Glomerular endothelial cell (primary cell): Measurements from ENCODE around the gene TMEM52. TPM values are rescaled to one million over a fixed set of nuclear protein-coding genes. Genes with fewer than 3 reads are reported as not detected.

Source experiments
- DNase-seq: peaks from one replicate; pipeline ENCODE4 v3.0.0-alpha.2; 2011; ENCODE audit warnings: low read depth, low spot score; ENCODE audit errors: extremely low read depth
- total RNA-seq: library from RNA; depleted of rRNA; stranded (reverse); fragments of >200 nt; gene quantifications from 2 replicates; pipeline ENCODE4 v1.2.3, GENCODE V29; 2015

Gene TMEM52
- total RNA-seq, 1 donor from 2014 or later, result 0.18 TPM

DNA sequence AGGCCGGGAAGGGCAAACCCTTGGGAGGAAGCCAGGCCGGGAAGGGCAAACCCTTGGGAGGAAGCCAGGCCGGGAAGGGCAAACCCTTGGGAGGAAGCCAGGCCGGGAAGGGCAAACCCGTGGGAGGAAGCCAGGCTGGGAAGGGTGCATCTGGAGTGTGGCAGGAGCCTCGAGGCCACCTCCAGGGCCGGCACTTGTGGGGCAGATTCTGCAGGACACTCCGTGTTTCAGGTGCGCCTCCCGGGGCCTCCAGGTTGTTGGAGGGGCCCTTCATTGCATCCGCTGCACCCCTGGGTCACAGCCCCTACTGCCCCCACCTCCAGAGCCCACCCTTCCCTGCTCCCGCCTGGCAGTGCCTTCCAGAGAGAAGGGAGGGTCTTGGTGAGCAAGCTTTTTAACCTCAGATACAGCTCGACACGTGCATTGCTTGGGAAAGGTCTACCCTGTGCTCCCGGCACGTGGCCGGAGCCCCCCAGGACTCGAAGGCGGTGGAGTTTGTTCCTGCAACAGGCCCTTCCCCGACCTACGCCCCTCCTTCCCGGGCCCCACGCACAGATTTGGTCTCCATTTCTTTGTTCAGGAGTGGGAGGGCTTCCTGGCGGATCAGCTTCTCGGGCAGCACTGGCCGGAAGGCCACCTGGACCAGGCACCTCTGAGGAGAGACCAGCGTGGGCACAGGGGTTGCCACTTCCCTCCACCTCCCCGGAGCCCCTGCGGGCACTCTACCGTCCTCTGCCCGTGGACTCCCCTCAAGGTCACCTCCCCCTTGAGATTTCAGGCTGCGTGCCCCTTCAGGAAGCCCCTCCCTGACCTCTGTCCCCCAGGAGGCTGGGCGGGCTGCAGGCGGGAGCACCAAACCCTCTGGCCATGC lies 9.4 kb upstream of the TMEM52 start:
- no peak for DNase-seq

DNA sequence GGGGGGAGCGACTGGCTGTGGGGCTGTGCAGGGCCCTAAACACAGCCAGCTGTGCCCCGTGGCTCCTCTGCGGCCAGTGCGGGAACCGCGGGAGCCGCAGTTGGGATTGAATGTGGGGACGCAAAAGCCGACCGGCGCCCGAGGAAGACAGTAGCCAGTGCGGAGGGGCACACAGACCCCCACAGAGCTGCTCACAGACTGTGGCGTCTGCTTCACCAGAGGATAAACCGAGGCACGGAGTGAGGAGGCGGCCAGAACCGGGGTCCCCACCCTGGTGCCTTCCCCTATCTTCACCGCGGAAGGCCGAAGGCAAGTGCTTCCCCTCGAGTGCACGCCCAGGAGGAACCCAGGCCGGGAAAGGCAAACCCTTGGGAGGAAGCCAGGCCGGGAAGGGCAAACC lies 8.7 kb upstream of the TMEM52 start:
- DNase-seq, result no peak

DNA sequence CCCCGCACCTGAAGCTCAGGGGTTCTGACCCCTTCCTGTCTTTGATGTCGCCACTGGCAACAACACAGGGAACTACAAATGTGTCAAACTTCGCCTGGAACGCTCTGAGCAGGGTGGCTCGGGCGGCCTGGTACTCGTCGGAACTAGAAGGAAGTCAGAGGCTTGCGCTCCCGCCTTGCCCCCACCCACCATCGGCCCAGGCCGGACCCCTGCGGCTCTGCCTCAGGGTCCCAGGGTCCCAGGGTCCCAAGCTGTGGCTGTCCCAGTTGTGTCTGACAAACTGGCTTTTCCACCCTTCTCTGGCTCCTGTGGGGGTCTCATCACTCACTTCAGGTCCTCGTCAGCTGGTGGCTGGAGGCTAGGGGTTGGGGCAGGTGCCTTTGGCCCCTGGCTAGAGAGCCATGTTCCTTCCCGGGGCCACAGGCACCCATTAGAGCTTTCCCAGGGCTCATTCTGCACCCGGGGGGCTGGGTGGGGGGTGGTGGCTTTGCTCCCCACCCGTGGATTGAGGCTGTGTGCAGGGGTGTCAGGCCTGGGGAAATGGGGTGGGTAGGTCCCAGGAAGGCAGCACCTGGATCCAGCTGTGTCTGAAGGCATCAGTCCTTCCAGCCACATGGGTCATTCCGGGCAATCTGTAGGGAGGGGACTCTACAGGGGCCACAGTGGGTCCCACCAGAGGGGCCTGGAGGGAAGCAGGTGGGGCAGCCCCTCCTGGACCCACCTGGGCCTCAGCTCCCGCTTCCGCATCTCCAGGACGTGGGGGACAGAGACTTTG lies 8.0 kb upstream of the TMEM52 start:
- DNase-seq, result no peak

DNA sequence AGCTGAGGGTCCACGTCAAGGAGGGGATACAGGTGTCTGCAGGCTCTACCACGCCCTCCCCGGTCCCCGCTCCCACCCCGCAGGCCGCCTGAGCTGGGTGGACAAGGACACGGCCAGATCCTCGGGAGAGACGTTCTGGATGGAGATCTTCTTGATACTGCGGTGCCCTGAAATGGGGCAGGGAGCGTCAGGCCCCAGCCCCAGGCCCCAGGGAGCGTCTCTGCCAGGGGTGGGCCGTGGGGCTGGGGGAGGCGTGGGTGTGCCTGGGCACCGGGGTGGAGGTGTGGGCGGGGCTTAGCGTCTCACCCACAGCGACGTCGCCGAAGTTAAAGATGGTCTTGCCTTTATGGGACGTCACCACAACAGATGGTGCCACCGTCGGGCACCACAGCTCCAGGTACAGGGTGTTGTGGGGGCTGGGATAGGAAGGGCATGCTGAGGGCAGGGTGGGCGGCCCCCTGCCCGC lies 7.3 kb upstream of the TMEM52 start:
- no peak for DNase-seq

DNA sequence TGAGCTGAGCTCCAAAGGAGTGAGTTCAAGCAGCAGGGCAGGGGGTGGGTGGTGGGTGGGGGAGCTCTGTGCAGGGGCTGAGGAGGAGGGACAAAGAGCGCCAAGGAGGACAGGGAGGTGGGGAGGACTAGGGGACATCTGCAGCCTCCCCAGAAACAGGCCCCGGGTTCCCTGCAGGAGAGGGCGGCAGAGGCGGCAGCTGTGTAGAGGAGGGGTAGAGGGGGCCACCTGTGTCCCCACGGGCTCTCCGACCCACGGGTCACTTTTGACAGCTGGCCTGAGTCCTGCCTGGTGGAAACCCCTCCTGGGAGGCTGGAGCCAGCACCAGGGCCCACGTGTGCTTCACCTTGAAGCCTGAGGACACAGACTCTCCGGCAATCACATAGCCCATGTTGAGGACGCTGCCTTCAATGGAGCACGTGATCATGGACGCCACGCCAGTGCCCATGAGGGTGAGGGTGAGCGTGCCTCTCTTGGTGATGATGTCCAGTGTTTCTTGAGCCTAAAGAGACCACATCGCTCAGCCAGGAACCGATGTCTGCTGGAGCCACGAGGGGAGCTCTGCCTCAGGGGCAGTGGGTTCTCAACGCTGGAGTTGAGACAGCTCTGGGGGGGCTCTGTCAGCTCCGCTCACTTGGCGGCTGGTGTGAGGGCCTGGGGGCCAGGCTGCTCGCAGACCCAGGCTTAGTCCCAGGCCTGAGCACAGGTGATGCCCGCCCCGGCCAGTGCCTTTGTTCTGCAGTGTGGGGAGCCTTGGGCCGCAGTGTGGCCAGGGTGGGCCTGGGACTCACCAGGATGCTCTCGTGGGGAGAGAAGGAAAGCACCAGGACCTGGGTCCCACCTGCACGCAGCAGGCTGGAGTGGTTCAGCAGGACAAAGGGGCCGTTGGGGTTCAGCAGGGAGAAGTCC lies 6.6 kb upstream of the TMEM52 start:
- no peak for DNase-seq

DNA sequence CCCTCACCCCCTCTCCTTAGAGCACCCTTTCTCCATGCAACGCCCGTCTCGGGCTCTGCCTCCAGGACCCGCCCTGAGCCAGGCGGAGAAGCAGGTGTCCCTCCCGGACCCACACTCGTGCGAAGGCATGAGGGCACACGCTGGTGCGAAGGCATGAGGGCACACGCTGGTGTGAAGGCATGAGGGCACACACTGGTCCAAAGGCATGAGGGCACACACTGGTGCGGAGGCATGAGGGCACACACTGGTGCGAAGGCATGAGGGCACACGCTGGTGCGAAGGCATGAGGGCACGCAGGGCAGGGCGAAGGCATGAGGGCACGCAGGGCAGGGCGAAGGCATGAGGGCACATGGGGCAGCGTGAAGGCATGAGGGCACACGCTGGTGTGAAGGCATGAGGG lies 5.8 kb upstream of the TMEM52 start:
- no peak for DNase-seq

DNA sequence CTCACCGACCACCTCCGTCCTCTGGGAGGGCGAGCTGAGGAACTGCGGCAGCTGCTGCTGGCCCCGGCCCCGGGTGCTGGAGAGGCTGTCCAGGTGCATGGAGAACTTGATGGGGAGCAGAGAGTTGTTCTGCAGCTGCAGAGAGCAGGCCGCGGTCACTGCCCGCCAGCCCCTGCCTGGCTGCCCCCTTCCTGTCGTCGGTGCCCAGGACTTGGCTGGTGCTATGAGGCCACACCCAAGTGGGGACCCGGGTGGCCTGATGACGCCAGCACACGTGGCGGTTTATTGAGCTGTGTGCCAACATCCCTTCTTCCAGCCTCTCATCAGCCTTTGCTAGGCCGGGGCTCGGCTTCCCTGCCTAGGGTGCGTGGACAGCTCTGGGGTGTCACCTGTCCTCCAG lies 5.3 kb upstream of the TMEM52 start:
- DNase-seq, result no peak

DNA sequence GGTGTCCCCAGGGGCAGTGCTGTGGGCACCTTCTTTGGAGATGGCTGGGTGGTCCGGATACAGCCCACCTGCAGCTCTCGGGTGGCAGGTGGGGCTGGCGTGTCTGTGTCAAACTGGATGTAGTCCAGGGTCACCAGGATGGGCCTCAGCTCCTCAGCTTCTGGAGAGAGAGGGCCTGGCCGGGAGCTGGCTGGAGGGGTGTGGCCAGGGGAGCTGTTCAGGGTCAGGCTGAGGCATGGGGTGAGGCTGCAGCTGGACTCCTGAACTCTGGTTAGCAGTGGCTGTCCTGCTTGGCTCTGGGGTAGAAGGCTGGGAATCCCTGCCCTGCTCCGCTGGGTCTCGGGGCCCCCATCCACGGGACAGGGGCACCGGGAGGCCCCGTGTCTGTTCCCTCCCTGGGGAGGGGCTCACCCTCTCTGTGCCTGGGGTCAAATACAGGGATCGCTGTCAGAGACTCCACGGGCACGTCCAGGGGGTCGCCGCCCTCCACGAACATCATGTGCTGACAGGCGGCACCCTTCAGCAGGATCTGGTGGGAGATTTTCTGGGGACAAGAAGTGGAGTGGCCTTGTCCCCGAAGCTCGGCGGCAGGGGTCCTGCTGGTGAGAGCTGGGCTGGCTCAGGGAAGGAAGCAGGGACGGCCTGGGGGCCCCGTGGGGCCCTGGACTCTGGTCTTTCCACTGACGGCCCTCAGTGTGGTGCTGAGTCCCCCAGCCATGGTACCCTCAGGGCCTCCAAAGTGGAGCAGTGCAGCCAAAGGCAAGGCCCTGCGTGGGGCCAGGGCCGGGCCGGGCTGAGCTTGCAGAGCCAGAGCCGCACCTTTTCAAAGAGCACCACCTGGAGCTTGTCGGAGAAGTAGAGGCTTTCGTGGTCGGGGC lies 4.1 kb upstream of the TMEM52 start:
- no peak for DNase-seq

DNA sequence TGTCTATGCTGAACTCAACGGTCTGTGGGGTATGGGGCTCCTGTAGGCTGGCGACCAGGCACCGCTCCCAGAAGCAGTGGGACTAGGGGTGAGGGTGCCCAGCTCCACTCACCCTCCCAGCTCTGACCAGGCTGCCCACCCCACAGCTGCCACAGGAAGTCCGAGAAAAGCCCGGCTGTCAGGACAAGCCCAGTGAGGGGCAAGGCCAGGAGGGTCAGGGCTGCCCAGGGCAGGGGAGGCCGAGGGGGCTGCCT lies 3.5 kb upstream of the TMEM52 start:
- no peak for DNase-seq

DNA sequence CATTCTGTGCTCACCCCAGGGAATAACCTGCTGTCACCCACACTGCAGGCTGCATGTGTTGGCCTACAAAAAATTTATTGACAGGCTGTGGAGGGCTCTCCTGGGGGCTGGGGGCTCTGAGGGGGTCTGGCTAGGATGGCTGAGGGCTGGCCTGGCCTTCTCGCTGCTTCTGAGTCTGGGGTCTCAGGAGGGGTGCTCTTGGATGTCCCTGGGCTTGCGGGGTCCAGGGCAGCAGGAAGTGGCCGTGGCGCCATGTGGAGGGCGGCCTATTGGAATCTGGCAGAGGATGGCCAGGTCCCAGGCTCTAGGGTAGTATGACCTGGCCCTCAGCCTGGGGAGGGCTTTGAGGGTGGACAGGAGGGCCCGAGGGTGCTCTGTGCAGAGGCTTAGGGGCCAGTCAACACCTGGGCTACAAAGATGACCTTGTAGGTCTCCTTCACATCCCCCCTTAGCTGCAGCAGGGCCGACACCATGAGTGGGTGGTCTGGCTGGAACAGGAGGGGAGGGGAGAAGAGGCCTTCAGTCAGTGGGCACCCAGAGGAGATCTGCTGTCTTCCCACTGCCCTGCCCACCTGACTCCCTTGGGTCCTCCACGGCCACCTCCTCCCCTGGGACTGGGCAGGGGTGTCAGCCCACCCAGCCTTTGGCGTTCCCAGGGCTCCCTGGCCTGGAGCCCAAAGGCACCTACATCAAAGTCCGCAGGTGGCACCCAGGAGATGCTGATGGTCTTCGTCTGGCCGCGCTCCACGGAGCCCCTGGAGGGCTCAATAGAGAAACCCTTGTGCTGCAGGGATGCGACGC lies 3.0 kb upstream of the TMEM52 start:
- no peak for DNase-seq

DNA sequence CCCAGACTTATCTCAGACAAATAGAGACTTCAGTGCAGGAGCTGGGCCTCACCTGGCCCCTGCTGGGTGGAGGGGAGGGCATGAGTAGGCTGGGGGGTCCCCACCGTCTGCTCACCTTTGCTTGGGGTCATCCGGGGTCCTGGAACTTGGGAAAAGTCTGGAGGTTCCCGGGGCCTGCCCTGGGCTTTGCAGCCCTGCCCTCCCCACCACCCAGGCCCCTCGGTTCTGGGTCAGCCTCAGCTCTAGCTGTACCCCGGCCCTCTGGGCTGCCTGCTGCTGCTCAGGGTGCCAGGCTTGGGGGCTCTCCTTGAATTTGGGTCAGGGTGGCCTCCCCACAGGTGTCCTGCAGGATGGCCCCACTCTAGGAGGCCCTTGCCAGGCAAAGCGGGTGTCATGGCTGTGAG lies 2.4 kb upstream of the TMEM52 start:
- no peak for DNase-seq

DNA sequence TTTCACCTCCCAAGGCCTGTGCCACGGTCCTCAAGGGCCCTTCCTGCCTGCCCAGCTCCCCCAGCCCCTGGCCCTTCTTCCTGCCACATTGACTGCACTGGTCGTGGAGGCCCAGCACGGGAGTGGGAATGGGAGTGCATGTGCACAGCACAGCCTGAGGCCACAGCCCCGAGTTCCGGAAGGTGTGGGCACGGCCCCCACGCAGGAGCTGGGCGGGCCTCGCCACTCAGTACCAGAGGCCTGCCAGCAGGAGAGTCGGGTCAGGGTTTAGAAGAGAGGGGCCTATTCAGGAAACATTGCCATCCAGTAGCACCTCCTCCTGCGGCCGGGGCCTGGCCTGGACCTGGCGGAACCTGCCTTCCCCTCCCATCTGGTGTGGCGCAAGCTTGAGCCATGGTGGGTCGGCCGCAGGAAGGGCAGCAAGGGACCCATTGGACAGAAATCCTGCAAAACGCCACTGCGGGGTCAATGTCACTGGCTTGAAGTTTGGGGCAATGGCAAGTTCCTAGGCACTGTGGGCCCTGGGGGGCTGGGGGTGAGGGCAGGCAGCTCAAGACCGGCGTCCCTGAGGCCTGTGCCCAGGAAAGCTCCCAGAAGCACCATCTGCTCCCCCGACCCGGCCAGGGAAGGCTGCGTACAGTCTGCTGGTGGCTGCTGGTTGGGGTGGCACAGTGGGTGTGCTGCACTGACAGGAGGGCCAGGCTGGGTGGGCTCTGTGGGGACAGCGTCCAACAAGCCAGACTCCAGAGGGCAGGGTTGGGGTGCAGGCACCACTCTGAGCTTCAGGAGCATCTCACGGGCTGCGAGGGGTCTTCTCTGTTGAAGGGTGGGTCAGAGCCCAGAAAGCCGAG lies 1.8 kb upstream of the TMEM52 start:
- no peak for DNase-seq

DNA sequence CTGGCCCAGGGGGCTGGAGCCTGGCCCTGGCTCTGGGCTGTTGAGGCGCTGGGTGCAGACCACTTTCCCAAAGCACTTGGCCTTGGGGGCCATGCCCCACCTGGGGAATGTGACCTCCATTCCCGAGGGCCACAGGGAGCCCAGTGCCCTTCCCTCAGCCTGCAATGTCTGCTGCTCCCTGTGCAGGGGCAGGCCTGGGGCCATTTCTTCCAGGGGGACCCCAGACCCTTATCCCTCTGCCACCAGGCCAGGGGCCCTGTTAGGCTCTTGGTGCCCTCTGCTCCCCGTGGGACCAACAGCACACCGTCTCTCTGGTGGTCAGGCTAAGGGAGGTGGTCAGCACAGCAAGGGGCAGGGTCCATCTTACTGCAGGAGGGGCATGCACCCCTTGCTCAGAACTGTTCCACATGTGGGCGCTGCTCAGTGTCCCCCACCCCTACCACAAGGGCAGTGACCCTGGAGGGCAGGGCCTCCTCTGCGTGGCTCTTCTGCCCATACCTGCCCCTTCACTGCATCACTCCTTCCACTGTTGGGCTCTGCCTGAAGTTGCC lies 1.1 kb upstream of the TMEM52 start:
- no peak for DNase-seq

DNA sequence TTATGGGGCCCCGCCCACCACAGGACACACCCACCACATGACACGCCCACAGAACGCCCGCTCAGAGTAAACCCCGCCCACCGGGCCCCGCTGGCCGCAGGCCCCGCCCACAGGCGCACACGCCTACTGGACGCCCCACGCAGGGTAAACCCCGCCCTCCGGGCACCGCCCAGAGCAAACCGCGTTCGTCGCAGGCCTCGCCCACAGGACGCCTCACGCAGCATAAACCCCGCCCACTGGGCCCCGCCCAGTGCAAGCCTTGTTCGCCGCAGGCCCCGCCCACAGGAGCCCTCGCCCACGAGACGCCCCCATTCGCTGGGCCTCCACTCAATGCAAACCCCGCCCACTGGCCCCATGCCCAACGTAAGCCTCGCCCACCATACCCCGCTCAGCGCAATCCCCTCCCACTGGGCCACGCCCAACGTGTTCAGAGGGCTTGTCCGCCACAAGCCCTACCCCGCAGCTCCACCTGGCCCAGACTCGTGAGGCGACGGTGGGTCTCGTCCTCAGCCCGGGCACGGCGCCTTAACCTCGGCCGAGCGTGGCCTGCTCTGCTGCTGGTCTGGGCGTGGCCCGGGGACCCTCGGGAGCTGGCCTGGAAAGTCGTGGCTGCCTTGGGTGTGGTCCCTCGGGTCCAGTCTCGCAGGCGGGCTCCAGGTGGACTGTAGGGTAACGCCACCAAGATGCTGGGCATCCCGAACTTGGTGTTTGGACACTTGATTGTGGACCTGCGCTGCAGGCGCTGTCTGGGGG lies 401 bp upstream of the TMEM52 start:
- peak; percentile 71 for DNase-seq

DNA sequence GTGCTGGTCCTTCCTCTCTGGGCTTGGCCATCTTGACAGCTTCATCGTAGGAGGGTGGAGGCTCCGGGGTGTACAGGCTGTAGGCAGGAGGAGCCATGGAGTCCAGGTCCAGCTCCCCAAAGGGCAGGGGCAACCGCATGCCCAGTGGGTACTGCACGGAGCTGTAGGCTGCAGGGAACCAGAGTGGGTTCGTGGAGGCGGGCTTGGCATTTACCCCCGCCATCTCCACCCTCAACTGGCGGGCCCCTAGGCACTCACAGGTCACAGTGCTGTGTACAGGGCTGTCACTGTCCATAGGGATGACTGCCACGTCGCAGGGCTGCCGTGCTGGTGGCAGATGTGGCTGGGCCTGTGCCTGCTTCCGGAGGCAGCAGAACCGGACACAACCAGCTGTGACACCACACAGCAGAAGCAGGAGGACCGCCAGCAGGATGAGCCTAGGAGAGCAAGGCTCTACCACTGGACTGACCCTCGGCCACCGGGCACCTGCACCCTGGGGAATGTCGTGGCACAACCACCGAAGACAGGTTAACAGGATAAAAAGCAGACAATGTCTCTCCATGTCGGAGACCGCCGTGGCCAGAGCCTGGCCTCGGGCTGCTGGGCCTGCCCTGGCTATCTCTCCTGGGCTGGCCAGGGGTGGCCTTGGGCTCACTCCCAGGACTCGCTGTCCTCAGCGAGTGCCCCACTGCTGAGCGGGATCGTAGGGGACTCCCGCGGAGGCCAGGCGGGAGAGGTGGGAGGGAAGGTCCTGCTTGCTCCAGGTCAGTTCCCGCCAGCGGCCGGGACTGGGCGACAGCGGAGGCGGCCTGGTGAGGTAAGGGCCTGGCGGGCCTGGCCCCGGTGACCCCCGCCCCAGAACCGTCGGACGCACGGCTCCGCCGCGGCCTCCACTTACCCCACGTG lies 831 bp downstream of the TMEM52 start:
- no peak for DNase-seq

DNA sequence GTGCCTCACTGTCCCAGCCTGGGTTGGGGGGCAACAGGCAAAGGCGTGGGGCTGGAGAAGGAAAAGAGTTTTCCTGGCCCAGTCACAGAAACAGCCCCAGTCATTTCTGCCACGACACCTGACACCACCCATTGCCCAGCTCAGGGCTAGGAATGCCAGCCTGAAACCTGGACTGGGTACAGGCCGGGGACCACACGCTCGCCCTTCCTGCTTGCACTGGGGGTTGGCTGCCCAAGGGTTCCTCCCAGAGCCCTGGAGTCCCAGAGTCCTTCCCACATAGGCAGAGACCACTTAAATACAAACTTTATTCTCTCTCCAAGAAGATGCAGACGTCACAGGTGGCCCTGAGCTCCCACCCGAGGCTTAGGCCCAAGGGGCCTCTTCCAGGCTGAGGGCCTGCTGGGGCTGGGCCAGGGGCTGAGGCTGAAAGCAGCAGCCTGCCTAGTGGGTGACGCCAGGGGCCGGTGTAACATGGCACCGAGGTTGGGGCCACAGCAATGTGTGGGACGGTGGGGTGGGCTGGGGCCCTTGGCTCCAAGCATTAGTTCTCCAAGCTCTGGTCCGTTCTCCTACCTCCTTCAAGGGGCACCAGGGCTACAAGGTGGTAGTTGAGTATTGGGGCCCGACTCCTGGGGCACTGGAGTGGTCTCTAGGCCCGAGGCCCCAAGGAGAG lies 1.6 kb downstream of the TMEM52 start:
- no peak for DNase-seq
